Endodermal cell (in vitro differentiated cells): ENCODE results near the gene FAF1. TPM values are rescaled to one million over a fixed set of nuclear protein-coding genes. Genes with fewer than 3 reads are reported as not detected.

ENCODE experiments used
- DNase-seq: peaks from one replicate; pipeline ENCODE4 v3.0.0-alpha.2; 2017
- H3K27ac ChIP-seq: 2 replicates; pipeline ENCODE4 v1.5.1; 2013; ENCODE audit warnings: mild to moderate bottlenecking, low read depth, low read length, moderate library complexity
- H3K27me3 ChIP-seq: 2 replicates; pipeline ENCODE4 v1.6.1; 2013; ENCODE audit warnings: mild to moderate bottlenecking, low read length, moderate library complexity; ENCODE audit not compliant: insufficient read depth, control insufficient read depth, poor library complexity, severe bottlenecking
- H3K36me3 ChIP-seq: 2 replicates; pipeline ENCODE4 v1.7.0; 2013; ENCODE audit warnings: mild to moderate bottlenecking, low read length, moderate library complexity; ENCODE audit not compliant: control insufficient read depth, insufficient read depth
- H3K4me1 ChIP-seq: one replicate; pipeline ENCODE4 v1.7.0; 2013; ENCODE audit warnings: low read length; ENCODE audit not compliant: control insufficient read depth, insufficient read depth
- H3K4me3 ChIP-seq: 2 replicates; pipeline ENCODE4 v1.5.1; 2013; ENCODE audit warnings: mild to moderate bottlenecking, low read length, moderate library complexity
- H3K9ac ChIP-seq: 2 replicates; pipeline ENCODE4 v1.6.1; 2013; ENCODE audit warnings: mild to moderate bottlenecking, low read length, moderate library complexity; ENCODE audit not compliant: poor library complexity, severe bottlenecking; ENCODE audit errors: extremely low read depth
- H3K9me3 ChIP-seq: 2 replicates; pipeline ENCODE4 v1.6.1; 2013; ENCODE audit warnings: mild to moderate bottlenecking, low read length, moderate library complexity; ENCODE audit not compliant: control insufficient read depth
- H3K27ac Mint-ChIP-seq: 2 replicates; pipeline ENCODE4 v1.8.0; 2020; ENCODE audit warnings: mixed read lengths
- H3K27me3 Mint-ChIP-seq: 2 replicates; pipeline ENCODE4 v1.8.0; 2021; ENCODE audit warnings: mild to moderate bottlenecking, mixed read lengths; ENCODE audit not compliant: insufficient read depth
- H3K36me3 Mint-ChIP-seq: 2 replicates; pipeline ENCODE4 v1.8.0; 2020; ENCODE audit warnings: low read depth, mixed read lengths
- H3K4me1 Mint-ChIP-seq: 2 replicates; pipeline ENCODE4 v1.8.0; 2020; ENCODE audit warnings: mixed read lengths
- H3K4me3 Mint-ChIP-seq: 2 replicates; pipeline ENCODE4 v1.8.0; 2020; ENCODE audit warnings: mild to moderate bottlenecking, moderate library complexity, mixed read lengths
- H3K9me3 Mint-ChIP-seq: 2 replicates; pipeline ENCODE4 v1.8.0; 2020; ENCODE audit warnings: mild to moderate bottlenecking, mixed read lengths
- WGBS, 2 experiments: methylation state at CpG; one replicate each; pipeline versions ENCODE4 v1.1.5 to v1.1.7; 2013; ENCODE audit warnings: missing lambda C conversion rate in 2 of 2, mixed read lengths in 1 of 2; ENCODE audit not compliant: insufficient coverage in 1 of 2, insufficient read length in 1 of 2; 5-methylcytosine and 5-hydroxymethylcytosine counted together
- total RNA-seq, 2 donors: library from RNA; stranded (reverse); fragmentation: NEBNext Ultra II Directional in 1 of 2; extraction: Animal tissue kit (Norgen Biotek cat#: 25700) in 1 of 2; gene quantifications; 2 replicates in 1 of 2; 3 replicates in 1 of 2; pipeline ENCODE4 v1.2.1, GENCODE V29; 2021
- TF ChIP-seq, protein P1 (sequence below): fragments of 200-600 bp; sonication (generic); conservative IDR thresholded peaks from 2 replicates; pipeline ENCODE4 v1.5.0; 2021; ENCODE audit warnings: antibody characterized with exemption, mild to moderate bottlenecking

FAF1 gene
- total RNA-seq, 2 donors from 2014 or later = 76.4 to 94.4 TPM

DNA sequence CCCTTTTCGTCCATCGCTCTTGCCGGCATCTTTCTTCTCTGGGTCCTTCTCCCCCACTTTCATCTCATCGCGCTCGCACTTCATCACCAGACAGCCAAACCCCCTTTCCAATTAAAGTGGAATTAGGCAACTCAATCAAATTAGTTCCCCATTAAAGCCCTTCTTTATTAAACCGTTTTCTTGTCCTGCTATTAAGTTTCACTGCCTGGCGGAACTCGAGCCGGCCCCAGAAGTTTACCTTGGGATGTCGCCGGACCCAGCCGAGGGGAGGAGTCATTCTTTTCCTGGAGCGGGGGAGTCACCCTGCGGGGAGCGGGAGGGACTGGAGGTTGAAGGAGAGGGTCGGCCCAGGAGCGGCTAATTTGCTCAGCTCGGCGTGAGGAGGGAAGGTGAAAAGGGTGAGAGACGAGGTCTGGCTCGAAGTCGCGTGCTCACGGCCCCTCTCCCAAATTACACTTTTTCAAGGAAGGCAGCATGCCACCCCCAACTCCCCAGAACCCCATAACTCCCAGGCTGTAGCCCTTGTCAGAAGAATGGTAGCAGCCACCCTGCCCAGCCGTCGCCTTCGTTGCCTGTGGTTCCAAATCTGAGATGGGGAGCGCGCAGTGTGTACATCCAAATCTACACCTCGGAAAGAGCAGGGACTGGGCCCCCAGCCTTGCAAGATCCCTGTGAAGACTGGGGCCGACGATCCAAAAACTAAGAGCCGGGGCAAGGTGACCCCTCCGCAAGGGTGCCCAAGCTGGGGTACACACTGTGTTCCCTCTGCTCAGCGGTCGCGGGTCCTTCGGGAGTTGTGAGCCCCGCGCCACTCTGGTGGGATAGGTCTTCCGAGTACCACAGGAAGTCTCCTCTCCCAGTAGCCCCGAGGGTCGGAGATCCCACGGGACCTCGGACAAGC is 543.3 kb downstream of the FAF1 start:
- H3K27ac Mint-ChIP-seq = no peak overlapping the region

DNA sequence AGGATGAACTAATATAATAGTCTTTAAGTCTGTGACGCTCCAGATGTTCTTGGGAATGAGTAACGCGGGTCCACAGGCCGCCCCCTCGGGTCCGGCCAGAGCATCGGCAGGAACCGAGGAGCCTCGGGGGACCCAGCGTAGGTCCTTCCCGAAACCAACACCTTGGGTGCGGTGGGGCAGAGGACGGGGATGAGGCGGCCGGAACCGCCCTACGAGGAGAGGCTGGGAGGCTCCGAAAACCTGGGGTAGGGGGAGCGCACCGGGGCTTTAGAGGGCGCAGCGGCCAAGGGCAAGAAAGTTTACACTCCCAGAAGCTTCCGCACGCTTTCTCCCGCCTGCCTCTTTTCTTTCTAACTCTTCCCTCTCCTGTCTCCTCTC is 543.9 kb downstream of the FAF1 start:
- Histone ChIP-seq H3K36me3 (no peaks in the 10 kb centered on the region), H3K27me3 (peaks cover 100% of the 10 kb centered on the region), H3K9ac (no peak overlapping the region), H3K9me3 (peaks cover 6% of the 10 kb centered on the region), H3K4me3 (peak overlapping the region; percentile 71), H3K27ac (no peak overlapping the region), H3K4me1 (no peaks in the 10 kb centered on the region)
- peaks cover 7% of the 10 kb centered on the region for H3K4me1 Mint-ChIP-seq
- peak; percentile 76 for DNase-seq
- TF ChIP-seq, protein P1, sequence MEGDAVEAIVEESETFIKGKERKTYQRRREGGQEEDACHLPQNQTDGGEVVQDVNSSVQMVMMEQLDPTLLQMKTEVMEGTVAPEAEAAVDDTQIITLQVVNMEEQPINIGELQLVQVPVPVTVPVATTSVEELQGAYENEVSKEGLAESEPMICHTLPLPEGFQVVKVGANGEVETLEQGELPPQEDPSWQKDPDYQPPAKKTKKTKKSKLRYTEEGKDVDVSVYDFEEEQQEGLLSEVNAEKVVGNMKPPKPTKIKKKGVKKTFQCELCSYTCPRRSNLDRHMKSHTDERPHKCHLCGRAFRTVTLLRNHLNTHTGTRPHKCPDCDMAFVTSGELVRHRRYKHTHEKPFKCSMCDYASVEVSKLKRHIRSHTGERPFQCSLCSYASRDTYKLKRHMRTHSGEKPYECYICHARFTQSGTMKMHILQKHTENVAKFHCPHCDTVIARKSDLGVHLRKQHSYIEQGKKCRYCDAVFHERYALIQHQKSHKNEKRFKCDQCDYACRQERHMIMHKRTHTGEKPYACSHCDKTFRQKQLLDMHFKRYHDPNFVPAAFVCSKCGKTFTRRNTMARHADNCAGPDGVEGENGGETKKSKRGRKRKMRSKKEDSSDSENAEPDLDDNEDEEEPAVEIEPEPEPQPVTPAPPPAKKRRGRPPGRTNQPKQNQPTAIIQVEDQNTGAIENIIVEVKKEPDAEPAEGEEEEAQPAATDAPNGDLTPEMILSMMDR = peak; percentile 26
- peak overlapping the region; percentile 46 for H3K4me3 Mint-ChIP-seq
- H3K36me3 Mint-ChIP-seq = peaks cover 3% of the 10 kb centered on the region
- H3K9me3 Mint-ChIP-seq = peaks cover 8% of the 10 kb centered on the region
- H3K27ac Mint-ChIP-seq = no peak overlapping the region
- peaks cover 91% of the 10 kb centered on the region for H3K27me3 Mint-ChIP-seq
- 2 to 3% methylated on average over 14 to 25 of the region's 25 CpGs for WGBS, 2 experiments

More for the DNA sequence above, 543.3 kb downstream of the FAF1 start:
- peak; percentile 88 for DNase-seq
- WGBS, 2 experiments = 1 to 3% methylated on average over 29 to 46 of the region's 46 CpGs
- peak overlapping the region; percentile 46 for H3K4me3 Mint-ChIP-seq
- H3K36me3 Mint-ChIP-seq = peaks cover 3% of the 10 kb centered on the region
- Histone ChIP-seq H3K9ac (no peak overlapping the region), H3K4me1 (no peaks in the 10 kb centered on the region), H3K27me3 (peaks cover 100% of the 10 kb centered on the region), H3K36me3 (no peaks in the 10 kb centered on the region), H3K4me3 (peak overlapping the region; percentile 71), H3K9me3 (peaks cover 6% of the 10 kb centered on the region), H3K27ac (no peak overlapping the region)
- TF ChIP-seq, protein P1 = no peak
- peaks cover 92% of the 10 kb centered on the region for H3K27me3 Mint-ChIP-seq
- peaks cover 11% of the 10 kb centered on the region for H3K4me1 Mint-ChIP-seq
- H3K9me3 Mint-ChIP-seq = peaks cover 8% of the 10 kb centered on the region

DNA sequence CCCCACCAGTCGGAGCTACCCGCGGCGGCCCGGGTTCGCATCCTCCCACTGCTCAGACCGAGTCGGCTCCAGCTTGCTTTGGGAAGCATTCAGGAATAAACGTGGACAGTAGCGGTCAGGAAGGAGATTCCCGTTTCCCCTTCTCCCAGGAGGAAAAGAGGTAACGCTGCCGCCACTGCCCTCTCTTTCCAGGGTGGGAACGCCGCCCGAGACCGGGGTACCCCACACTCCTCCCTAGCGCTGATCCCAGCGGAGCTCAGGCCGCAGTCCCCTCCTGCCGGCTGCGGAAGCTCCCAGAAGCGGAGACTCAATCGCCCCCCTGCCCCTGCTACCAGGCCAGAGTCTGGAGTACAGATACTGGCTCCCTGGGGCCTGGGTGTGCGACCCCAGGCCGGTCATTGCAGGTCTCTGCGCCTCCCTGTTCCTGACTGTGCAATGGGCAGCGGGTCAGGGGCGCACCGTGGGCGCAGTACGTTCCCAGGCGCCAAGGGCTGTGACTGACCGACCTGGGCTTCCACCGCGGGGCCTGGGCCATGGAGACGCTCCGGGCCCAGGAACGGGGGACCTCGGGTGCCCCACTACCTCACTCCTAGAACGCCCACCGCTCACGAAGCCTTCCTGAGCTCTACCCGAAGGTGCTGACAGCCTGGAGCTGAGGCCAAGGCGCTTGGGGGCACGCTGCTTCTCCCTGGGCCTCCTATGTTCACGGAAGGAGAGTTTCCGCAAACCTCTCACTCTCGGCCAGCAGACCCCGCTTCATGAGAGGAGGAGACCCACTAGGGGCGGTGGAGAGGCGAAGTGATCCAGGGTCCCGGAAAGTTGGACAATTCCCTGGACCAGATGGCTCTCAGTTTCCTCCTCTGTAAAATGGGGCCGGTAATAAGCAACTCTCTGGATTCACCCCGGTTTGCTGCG is 544.6 kb downstream of the FAF1 start:
- TF ChIP-seq, protein P1 = peak; percentile 56
- H3K4me3 ChIP-seq = no peak overlapping the region
- no peaks in the 10 kb centered on the region for H3K36me3 ChIP-seq
- H3K36me3 Mint-ChIP-seq = peaks cover 3% of the 10 kb centered on the region
- no peak overlapping the region for H3K27ac Mint-ChIP-seq
- H3K27me3 ChIP-seq = peaks cover 99% of the 10 kb centered on the region
- peak; percentile 74 for DNase-seq
- H3K27me3 Mint-ChIP-seq = peaks cover 90% of the 10 kb centered on the region
- peaks cover 8% of the 10 kb centered on the region for H3K9me3 Mint-ChIP-seq
- H3K4me1 Mint-ChIP-seq = peaks cover 7% of the 10 kb centered on the region
- H3K9me3 ChIP-seq = peaks cover 6% of the 10 kb centered on the region
- no peak overlapping the region for H3K27ac ChIP-seq
- H3K9ac ChIP-seq = no peak overlapping the region
- H3K4me1 ChIP-seq = no peaks in the 10 kb centered on the region
- H3K4me3 Mint-ChIP-seq = peak overlapping the region; percentile 46
- WGBS, 2 experiments = 10% methylated on average over 19 to 56 of the region's 56 CpGs
